ENCODE results near the gene ZNF407. TPM values are rescaled to one million over a fixed set of nuclear protein-coding genes. Genes with fewer than 3 reads are reported as not detected.
"Not testable (repeated sequence)": the region's sequence is repeated elsewhere in the genome, so short reads cannot be mapped to it uniquely, and the experiment has no call there.

The ZNF407 gene
- total RNA-seq, 1 donor from 2014 or later, result 23.5 TPM

DNA sequence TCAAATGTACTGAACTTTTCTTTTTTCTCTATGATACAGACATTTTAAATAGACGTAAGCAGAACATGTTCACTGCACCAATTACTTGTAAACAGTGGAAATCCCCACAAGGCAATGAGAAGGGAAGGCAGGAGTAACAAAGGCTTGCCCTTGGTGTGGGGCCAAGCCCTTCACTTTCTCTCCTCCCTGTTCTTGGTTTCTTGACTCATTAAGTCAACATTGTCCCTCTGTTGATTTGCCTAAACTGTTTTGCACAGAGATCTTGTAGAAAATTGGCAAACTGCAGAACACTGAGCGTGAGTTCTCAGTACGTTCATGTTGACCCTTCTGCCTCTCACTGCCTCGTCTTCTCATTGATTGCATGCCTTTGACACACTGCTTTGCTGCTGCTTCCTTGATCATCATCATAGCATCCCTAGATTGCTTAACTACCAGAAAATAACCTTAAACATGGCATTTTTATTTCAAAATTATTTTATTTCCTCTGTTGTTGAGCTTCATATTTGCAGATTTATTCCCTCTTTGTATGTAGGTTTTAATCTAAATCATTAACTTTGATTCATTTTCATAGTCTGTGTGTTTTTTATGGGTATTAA, 353.6 kb downstream of the ZNF407 start:
- intact Hi-C loops (cut with micrococcal nuclease), result loop anchor here (2.0 to 5.0 kb wide), 4 partner anchors 44 to 296 kb away; partner anchors contain the start of gene TSHZ1

- intact Hi-C loops (cut with micrococcal nuclease), result no loop called here
These were observed 360.0 kb downstream of the ZNF407 start for GRCh38 chr18:74957588-74958224.

GRCh38 chr18:74959216-74959615, 361.5 kb downstream of the ZNF407 start:
- intact Hi-C loops (cut with micrococcal nuclease), result no loop called here

DNA sequence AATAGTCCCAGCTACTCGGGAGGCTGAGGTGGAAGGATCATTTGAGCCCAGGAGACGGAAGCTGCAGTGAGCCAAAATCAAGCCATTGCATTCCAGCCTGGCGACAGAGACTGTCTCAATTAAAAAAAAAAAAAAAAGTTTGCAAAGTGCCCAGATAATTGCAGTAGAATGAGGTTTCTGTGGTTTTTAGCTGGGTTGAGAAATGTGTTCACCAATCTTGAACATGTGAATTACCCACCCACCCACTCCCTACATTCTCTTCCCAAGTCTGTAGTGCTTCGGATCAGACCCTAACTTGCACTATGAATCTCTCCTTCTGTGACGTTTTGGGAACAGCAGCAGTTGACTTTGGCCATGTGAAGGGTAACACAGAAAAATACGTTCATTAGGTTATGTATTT, 363.9 kb downstream of the ZNF407 start:
- intact Hi-C loops (cut with micrococcal nuclease), result loop anchor here (5.0 to 10.0 kb wide), 2 partner anchors 337 to 516 kb away; no protein-coding TSS in a partner anchor

DNA sequence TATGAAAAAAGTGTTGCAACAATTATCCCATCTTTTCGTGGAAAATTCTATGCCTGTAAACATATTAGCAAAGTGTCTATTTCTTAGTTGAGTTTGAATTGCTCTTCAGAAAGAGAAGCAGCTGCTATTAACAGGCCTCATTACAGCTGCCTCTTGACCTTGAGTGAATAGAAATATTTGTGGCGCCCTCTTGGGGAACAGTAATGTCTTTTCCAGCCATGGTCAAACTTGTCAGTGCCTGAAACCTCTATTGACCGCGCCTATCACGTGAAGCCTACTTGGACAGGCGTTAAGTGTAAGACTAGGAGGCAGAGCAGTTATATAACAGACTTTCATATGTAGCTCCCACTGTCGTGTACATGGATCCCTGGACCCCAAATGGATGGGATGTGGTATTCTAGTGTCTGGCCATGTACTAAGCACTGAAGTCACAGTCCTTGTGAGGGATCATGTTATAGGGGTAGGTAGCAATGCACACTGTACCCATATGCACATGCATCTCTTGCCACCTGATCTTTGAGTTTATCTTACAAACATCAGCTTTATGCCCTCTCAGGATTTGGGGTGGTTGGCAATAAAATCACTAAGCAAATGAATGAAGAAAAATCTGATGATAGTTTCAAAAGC, 366.3 kb downstream of the ZNF407 start:
- intact Hi-C loops (cut with micrococcal nuclease), result loop anchor here (1.0 to 10.0 kb wide), 4 partner anchors 68 to 513 kb away; no protein-coding TSS in a partner anchor

DNA sequence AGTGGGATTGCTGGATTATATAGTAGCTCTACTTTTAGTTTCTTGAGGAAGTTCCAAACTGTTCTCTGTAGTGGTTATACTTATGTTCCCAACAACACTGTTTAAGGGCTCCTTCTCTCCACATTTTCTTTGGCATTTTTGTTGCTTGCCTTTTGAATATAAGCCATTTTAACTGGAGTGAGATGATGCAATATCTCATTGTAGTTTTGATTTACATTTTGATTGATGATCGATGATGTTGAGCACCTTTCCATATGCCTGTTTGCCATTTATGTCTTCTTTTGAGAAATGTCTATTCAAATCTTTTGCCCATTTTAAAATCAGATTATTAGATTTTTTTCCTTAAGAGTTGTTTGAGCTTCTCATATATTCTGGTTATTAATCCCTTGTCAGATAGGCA, 368.0 kb downstream of the ZNF407 start:
- intact Hi-C loops (cut with micrococcal nuclease), result loop anchor here (10.0 kb wide), 1 partner anchor 341 kb away; no protein-coding TSS in a partner anchor

GRCh38 chr18:74967438-74967837, 369.8 kb downstream of the ZNF407 start:
- intact Hi-C loops (cut with micrococcal nuclease), result loop anchor here (10.0 kb wide), 1 partner anchor 343 kb away; no protein-coding TSS in a partner anchor

DNA sequence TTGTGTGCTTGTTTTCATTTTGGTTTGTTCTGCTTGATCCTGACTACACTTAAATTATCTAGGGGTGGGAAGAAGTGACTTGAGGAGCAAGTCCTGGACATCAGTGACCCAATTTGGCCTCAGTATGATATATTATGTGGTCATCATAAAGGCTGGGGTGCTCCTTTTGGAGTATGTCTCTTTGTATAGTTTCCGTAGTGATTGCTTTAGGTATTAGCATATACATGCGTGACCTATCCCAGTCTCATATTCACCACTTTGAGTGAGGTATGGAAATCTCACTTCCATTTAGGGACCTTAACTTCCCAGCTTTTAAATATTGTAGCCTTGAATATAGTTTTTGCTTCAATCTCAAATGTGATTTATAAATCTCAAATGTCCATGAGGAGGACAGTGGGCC, 370.3 kb downstream of the ZNF407 start:
- intact Hi-C loops (cut with micrococcal nuclease), result loop anchor here (10.0 kb wide), 1 partner anchor 343 kb away; no protein-coding TSS in a partner anchor

GRCh38 chr18:74971358-74971757, 373.7 kb downstream of the ZNF407 start:
- intact Hi-C loops (cut with micrococcal nuclease), result not testable (repeated sequence)

GRCh38 chr18:74971776-74972175, 374.1 kb downstream of the ZNF407 start:
- intact Hi-C loops (cut with micrococcal nuclease), result not testable (repeated sequence)

DNA sequence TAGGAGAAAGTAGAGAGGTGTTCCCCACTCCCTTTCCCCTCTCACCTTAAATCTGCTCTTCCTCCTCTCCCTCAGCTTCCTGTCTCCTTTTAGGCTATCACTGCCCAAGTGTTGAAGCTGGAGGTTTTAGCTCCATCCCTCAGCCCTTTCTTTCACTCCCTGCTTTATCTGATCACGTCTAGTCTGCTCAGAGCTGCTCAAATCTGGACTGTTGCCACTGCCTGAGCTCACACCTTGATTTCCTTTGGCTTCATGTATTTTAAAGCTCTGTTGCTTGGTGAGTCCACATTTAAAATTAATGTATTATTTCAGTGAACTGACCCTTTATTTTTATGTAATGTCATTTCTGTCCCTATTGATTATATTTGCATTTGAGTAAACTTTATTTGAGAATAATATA, 374.7 kb downstream of the ZNF407 start:
- intact Hi-C loops (cut with micrococcal nuclease), result no loop called here

GRCh38 chr18:74975001-74975400, 377.3 kb downstream of the ZNF407 start:
- intact Hi-C loops (cut with micrococcal nuclease), result no loop called here

DNA sequence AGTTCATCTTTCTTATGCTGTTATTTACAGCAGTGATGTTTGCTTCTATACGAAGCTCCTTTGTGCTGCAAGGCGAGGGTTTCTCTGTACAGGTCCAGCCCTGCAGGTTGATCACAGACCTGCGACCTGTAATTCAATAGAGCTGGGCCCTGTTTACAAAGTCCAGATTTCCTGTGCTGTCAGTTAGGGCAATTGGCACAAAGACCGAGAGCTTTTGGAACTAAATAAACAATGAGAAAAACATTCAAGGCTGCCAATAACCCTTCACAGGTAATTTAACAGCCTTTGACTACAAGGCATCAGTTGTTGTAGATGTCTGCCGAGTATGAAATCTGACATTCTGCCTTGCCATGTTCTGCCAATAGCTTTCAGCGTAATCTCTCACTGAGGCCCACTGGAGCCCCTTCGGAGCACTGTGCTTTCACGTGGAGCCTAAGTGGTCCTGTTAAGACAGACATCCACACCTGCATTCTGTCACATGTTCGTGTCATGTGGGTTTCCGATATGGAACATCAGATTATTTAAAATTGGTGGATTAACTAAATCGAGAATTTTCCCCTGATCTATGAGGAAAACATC, 378.8 kb downstream of the ZNF407 start:
- intact Hi-C loops (cut with micrococcal nuclease), result no loop called here

DNA sequence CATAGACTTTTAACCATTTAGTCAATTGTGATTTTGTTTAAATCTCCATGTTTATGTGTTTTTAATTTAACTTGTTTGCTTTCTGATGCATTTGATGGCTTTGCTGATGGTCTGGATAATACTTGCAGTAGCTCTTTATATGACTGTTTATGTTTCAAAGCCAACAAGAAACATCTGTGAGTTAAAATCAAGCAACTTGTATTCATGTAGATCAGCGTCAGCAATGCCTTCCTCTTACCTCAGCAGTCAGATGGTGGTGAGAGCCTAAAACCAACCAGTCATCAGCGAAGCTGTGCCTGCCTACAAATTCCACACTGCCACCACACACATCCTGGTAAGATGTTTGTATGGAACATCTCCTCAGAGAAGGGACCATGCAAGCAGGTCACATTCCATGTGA, 379.4 kb downstream of the ZNF407 start:
- intact Hi-C loops (cut with micrococcal nuclease), result no loop called here

DNA sequence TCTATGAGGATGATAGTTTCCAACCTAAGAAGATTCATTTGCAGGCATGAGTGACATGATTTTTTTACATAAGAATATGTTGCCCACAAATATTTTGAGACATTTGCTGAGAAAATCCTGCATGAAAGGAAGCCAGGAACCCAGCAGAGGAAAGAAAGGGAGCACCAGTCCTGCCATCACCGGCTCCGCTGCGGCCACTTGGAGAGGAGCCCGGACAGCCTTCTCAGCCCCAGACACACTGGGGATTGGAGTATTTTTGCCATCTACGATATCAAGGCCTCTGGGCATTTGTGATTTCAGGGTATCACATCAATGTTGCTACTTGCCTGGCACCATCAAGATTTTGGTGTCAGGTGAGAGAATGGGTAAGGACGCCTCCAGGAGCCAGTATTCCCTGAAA, 383.0 kb downstream of the ZNF407 start:
- intact Hi-C loops (cut with micrococcal nuclease), result no loop called here

DNA sequence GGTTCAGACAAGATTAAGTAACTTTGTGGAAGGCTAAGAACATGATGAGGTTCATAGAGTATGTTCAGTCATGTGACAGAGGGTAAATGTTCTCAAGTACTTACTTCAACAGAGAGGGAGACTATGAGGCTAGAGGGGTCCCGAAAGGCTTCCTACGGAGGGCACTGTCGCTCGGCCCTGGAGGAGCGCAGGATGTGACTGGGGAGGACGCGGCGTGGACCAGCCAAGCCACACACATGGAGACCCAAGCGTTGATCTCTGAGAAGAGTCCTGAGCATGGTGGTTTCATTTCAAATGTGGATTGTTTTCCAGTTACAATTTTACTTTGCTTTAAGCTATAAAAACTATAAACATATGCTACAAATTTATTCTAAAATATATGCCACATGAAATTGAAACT, 383.8 kb downstream of the ZNF407 start:
- intact Hi-C loops (cut with micrococcal nuclease), result no loop called here

DNA sequence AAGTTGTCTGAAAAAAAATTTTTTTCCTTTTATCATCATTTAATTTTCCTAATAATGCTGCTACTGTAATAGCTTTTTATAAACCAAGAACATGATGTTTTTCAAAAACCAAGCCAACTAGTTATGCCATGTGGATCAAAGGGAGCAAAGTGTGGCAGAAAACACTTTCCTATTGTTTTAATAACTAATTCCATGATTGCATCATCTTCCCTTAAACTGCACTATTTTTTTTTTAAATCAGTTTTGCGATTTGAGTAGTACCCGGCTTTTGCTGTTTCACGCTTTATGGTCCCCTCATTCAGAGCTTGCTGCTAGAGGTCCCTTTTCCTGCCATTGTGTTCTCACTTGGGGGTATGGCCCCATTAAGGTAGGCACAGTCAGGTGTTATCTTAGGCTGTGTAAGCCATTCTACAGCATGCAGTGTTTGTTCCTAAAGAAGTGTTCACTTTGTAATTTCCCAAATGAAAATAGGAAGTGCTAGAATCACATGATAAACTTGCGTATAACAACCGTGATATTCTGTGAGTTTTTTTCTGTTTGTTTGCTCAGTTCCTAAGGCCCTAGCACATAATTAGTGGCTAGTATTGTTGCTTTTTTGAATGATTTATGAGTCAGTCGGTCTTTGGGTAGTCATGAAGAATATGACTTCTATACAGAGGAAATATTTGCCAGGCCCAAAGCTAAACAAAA, 385.4 kb downstream of the ZNF407 start:
- intact Hi-C loops (cut with micrococcal nuclease), result no loop called here

DNA sequence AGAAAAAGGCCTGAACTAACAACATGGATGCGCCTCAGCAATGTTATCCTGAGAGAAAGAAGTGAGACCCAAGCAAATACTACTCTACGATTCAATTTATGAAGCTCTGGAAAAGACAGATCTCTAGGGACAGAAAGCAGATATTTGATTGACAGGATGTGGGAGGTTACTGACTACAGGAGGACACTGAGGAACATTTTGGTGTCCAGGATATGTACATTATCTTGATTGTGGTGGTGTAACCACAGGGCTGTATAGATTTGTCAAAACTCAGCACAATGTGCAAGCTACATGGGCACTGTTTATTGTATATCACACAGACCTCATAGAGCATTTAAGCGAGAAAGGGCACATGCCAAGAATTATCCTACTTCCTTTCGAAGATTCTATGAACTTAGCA, 391.5 kb downstream of the ZNF407 start:
- intact Hi-C loops (cut with micrococcal nuclease), result no loop called here

GRCh38 chr18:74990563-74991081, 393.0 kb downstream of the ZNF407 start:
- intact Hi-C loops (cut with micrococcal nuclease), result loop anchor here (10.0 kb wide), 1 partner anchor 254 kb away; no protein-coding TSS in a partner anchor

DNA sequence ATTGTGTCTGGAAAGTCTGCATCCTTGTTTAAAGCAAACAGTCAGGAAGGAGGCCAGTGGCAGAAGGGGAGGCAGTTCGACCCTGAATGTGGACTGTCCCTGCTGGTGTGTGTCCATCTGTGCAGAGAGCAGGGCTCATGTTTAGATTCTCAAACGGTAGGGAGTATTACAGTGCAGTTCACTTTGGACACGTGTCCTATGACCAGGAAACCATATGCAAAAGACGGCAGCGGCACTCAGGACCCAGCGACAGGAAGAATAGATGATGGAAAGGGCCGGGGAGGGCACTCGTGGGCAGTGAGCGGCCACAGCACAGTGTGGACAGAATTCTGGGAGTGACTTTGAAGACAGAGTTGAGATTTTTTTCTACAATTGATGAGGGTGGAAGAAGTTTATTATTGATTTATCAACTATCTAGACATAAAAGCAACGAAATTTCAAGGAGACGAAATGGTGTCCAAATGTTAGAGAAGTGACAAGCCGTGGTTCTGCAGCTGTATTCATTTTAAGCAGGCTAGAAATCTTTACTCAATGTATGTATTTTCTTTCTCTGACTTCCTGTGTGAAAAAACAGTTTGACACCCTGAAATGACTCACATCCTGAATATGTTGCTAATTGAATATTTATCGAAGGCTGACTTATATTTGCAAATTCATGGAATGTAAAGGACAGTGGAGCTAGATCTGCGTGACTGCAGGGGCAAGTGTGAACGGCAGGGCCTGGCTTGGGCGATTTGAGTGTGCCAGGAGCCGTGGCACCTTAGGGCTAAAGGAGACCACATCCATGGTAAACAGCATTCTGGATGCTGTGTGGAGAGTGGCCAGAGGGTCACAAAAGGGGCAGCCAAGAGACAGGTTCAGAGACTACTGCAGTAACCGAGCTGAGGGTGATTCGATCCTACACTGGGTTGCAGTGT, 397.1 kb downstream of the ZNF407 start:
- intact Hi-C loops (cut with micrococcal nuclease), result loop anchor here (1.0 to 10.0 kb wide), 5 partner anchors 44 to 250 kb away; partner anchors contain the start of gene PTGR3

All from T-helper 1 cell treated with Interleukin-12 subunit alpha and Interleukin-12 subunit beta and Interleukin-4 antibody, amounts not matched to agents 30 ng/mL and 1 ng/mL, for 36 hours (primary cell).